ENCODE data around the gene AKAP13.
"Not testable (repeated sequence)": the region's sequence is repeated elsewhere in the genome, so short reads cannot be mapped to it uniquely, and the experiment has no call there.

AKAP13 gene

DNA sequence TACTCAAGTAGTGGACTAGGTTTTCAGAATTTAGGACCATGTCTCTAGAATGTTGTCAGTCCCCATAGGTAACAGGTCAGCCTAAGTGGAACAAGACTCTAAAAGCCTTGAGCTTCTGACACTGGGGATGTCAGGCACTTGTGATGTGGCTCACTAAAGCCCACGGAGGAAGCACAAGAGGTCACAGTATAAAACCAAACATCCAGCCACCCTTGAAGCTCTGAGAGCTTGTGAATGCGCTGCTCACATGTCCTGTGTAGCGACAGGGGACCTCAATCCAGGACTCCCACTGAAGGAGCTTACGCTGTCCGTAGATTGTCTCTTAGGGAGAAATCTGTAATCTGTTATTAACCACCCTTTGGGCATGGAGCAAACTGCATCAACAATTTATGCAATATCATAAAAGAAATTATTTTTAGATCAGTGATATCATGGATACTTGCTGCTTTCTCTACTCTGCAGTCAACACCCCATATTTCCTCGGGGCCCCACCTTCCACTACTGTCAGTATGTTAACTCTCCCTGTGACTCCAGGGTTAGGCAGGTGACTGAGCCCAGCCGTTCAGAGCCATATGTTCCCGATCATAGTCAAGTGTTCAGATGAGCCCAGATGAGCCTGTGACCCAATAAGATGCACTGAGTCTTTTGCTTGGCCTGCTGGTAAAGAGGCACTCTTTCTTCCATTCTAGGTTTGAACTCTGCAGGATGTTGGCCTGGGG is 32.2 kb upstream of the AKAP13 start:
- DNase-seq: not testable (repeated sequence)

DNA sequence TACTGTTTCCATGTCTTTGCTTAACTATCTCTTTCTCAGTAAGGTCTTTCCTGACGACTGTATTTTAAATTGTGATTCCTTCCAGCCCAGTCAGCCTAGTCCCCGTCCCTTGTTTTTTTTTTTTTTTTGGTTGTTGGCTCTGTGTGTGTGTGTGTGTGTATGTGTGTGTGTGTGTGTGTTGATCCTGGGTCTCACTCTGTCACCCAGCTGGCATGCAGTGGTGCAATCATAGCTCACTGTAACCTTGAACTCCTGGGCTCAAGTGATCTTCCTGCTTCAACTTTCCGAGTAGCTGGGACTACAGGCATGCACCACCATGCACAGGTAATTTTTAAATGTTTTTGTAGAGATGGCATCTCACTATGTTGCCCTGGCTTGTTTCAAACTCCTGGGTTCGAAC is 31.3 kb upstream of the AKAP13 start:
- DNase-seq: not testable (repeated sequence)

DNA sequence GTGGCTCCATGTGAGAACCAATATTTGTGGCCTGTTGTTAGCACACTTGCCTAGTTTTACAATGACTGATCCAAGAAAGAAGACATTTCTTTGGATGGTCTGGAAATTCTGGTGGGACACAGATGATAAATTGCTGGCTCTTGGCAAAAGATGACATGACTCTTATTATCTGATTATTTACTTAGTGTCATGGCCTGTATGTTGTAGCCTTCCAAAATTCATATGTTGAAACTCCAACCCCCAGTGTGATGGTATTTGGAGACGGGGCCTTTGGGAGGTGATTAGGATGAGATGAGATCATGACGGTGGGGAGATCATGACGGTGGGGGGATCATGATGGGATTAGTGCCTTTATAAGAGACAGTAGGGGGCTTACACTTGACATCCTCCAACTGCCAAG is 30.0 kb upstream of the AKAP13 start:
- no peak for DNase-seq

DNA sequence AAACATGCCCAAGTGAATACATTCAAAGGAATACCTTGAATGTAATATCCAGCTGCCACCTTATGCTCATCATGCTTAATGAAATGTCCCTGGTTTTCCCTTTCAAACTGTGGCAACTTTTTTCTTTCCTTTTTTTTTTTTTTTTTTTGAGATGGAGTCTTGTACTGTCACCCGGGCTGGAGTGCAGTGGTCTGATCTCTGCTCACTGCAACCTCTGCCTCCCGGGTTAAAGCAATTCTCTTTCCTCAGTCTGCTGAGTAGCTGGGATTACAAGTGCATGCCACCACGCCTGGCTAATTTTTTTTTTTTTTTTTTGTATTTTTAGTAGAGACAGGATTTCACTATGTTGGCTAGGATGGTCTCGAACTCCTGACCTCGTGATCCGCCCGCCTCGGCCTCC is 28.9 kb upstream of the AKAP13 start:
- DNase-seq: not testable (repeated sequence)

DNA sequence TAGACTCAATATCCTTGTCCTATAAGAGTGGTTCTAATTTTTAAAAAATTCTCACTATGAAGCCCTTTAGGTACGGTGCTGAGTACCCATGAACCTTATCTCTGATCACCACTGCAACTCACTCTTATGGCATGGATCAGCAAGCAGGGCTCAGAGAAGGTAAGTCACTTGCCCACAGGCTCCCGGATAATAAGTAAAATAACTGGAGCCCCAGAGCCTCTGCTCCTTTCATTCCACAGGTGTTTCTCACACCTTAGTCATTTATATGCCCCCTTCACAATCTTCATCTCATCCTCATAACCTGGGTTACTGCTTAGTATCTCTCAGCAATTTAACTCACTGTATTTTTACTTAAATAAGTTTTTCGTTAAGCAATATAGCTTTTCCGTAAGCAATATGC is 28.4 kb upstream of the AKAP13 start:
- DNase-seq: no peak

DNA sequence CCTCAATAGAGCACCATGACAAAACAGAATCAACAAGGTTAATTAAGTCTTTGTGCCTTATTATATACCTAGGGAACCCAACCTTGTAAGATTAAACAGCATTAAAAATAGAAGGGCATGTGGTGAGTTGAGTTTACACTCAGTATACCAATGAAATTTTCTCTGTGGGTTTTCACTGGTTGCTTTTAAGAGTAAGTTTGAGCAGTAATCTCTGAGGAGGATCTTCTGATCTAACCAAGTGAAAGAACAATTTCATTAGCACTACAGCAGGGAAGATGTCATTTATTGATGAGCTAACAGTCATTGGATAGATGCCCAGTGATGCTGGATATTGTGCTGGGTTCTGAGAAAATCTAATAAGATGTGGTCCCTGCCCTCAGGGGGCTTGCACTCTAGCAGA is 26.9 kb upstream of the AKAP13 start:
- DNase-seq: no peak

DNA sequence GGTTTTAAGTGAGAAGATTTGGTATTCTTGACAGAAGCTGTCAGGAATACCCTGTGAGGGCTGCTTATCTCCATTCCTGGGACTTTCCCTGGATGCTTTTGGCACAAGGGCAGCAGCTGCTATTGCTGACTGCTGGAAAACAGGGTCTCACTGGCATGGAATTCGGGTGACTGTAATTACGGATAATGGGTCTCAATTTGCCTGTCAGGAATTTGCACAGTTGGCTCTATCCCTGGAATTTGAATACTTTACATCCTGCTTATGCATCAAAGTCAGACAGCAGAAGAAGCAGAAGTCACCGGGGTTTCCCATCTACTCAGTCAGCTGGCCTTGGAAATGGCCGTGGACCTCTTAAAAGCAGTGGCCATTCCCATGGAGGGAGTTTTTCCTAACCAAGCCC is 25.9 kb upstream of the AKAP13 start:
- DNase-seq: no peak

DNA sequence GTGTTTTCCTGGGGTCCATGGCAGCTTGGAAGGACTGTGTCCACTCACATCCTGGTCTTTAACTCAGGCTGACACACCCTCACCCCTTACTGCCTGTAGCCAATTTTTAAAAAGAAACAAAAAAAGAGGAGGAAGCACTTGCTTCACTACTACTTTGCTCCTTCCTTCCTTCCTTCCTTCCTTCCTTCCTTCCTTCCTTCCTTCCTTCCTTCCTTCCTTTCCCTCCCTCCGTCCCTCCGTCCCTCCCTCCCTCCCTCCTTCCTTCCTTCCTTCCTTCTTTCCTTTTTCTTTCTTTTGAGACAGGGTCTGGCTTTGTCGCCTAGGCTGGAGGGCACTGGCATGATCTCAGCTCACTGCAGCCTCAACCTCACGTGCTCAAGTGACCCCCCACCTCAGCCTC is 25.5 kb upstream of the AKAP13 start:
- DNase-seq: no peak

DNA sequence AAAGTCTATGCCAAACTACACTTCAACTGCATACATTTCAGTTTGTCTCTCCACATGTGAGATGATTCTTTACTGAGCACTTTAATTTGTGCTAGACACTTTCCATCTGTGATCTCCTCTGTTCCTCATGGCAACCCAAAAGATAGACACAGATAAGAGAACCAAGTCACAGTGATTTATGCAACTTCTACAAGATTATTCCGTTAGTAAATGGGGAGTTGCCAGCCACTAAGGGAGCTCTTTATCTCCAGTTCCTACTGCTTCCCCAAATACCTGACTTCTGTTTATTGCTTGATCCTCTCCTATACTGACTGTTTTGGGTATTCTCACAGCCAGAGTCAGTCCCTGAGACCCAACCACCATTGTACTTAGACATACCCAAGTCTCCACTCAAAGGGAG is 24.1 kb upstream of the AKAP13 start:
- DNase-seq: no peak

DNA sequence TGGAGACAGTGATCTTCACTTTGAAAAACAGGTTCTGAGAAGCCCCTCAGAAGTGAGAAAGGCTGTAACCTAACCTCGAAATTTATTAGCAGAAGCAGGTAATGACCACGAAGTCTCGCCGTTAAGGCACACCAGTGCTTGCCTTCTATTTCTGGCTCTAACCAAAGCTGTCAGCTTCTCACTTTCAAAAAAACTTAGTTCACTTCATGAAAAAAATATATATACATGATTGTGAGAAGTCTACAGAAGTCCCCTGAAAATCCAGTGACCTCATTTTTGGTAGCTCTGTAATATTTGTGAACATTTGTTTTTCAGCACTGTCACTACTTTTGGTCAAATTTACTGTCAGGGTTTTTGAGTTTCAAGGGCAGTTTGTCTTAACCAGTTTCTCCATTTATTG is 19.1 kb upstream of the AKAP13 start:
- no peak for DNase-seq

DNA sequence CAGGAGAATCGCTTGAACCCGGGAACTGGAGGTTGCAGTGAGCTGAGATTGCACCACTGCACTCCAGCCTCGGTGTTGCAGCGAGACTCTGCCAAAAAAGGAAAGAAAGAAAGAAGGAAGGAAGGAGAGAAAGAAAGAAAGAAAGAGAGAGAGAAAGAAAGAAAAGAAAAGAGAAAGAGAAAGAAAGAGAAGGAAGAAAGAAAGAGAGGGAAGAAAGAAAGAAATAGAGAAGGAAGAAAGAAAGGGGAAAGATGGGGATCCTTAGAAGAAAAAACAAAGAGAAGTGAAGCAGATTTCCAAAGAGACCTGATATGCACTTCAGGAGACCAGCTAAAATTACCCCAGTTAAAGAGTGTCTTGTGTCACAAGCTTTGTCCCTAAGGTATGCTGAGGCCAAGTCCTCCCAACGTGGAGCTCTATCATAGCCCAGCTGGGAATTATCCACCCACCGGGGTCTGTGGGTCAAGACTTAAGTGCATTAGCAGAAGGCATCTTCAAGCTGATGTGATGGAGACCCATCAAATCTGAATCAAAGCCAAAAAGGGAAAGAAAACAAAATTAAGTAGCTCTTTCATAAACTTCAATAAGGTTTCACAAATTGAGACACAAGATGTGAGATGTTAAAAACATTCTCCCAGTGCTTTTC is 17.8 kb upstream of the AKAP13 start:
- no peak for DNase-seq

DNA sequence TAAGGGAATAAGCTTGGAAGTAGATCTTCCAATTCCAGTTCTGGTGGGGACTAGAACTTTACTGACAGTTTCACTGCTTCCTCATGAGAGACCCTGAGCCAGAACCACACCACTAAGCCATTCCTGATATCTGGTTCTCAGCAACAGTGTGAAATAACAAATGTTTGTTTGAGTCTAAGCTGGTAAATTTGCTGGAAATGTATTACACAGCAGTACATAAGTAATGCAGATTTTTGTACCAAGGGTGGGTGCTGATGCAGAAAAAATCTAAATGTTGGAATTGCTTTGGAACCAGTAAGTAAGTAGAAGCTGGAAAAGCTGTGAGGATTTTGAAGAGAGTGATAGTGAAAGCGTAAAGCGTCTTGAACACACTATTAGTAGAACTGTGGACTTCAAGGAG is 14.4 kb upstream of the AKAP13 start:
- DNase-seq: no peak

DNA sequence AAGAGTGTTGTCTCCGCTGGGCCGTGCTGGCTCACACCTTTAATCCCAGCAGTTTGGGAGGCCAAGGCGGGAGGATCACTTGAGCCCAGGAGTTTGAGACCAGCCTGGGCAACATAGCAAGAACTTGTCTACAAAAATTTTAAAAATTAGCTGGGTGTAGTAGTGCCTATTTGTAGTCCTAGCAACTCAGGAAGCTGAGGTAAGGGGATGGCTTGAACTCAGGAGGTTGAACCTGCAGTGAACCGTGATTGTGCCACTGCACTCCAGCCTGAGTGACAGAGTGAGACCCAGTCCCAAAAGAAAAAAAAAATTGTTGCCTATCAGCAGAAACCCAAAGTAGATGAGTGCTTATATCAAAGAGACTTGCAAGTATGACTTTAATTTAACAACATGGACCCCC is 12.7 kb upstream of the AKAP13 start:
- DNase-seq: no peak

DNA sequence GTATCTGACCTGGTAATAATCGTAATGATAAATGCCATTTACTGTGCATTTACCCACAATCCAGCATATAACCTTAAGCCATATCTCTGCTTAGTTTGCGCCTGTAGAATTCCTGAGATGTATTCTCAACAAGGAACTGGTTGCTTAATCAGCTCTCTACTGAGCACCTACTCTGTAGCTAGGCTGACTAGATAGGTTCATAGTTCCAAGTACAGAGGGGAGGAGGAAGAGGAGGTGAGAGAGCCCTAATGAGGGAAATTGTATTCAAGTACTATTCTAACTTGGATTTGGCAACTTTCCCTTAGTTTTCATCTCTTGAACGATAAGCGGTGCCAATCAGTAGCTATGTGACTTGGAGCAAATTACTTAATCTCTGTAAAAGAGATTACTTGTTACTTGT is 5.6 kb upstream of the AKAP13 start:
- no peak for DNase-seq

DNA sequence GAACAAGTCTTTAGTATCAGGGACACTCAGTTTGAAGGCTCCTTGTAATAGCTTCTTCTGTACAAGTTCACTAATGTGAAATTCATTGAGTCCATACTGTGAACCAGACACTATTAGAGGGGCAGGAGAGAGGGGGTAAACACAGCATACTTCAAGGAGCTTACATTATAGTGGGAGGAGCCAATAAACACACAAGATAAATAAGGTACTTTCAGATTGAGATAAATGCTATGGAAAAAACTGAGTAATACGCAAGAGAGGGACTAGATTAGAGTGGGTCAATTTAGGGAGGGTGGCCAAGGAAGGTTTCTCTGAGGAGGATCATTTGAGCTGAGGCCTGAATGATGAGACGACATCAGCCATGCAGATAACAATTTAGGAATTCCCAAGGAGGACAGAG is 3.1 kb upstream of the AKAP13 start:
- no peak for DNase-seq

DNA sequence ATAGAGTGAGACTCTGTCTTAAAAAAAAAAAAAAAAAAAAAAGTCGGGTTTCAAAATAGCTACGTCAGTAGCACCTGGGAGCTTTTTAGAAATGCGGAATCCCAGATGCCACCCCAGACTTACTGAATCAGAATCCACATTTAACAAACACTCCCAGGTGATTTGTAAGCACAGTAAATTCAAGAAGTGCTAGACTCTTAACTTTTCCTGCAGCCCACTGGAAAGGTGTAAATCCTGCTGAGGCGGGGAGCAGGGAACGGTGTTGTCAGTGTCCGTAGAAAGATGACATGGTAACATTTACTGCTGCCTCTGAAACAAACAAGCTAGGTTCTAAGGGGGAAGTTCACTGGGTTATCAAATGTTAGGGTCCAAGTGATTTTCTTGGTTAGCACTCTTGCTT is 2.4 kb upstream of the AKAP13 start:
- no peak for DNase-seq

DNA sequence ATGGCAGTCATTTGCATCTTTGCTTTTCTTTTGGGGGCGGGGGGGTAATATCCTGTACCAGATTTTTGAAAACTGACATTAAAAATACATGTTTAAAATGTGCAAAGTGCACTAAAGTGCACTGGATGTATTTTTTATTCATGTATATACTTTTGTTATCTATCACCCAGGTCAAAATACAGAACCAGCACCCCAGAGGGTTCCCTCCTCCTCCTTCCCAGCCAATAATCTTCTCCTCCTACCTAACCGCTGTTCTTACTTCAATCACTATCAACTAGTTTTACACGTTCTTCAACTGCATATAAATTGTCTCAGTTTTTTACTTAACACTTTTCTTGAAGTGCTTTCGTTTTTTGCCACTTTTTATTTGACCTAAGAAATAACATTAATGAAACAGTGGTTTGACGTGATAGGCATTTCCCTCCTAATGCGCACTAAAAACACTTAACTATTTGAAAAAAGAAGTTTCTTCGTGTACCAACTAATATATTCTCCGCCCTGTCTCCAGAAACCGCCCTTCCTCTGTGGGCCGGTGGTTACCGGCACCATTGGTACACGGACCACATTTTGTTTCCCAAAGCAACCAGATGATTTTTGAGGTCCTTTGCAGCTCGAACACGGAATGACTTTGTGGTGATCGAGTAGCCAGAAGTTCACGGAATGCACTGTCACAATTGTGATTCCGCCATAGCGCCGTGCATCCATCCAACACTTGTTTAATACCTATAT is 836 bp upstream of the AKAP13 start:
- DNase-seq: peak; percentile 43 to 73

DNA sequence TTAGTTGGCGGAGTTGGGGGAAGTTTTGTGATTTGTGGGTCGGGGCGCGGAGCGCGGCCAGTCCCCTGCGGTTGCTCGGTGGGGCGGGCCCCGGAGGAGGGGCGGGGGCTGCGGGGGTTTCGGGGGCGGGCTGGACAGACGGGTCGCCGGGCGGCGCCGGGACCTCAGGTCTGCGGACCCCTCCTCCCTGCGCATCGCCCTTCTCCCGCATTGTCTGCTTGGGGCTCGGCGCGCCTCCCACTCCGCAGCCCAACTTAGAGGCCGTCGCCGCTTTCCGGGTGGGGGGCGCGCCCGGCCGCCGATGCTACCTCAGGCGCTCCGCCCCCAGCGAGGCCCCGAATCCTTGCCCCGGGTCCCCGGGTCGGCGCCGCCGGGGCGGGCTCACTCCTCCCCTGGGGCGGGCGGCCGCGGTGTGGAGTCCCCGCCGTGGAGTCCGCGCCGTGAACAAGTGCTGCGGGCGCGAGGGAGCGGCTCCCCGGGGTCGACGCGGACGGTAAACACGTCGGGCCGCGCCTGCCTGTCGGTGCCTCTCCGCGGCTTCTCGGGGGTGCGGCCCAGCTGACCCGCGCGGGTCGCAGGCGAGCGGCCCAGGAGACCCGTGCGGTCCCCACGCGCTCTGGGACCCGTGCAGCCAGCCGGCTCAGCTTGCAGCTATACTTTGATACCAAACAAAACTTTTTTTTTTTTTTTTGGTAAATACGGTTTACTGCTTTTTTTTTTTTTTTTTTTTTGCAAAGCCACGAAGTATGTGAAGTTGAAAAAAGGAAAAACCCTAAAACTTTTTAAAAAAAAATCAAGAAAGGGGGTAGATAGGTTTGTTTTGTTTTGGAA is 624 bp downstream of the AKAP13 start:
- DNase-seq: peak; percentile 44 to 67

DNA sequence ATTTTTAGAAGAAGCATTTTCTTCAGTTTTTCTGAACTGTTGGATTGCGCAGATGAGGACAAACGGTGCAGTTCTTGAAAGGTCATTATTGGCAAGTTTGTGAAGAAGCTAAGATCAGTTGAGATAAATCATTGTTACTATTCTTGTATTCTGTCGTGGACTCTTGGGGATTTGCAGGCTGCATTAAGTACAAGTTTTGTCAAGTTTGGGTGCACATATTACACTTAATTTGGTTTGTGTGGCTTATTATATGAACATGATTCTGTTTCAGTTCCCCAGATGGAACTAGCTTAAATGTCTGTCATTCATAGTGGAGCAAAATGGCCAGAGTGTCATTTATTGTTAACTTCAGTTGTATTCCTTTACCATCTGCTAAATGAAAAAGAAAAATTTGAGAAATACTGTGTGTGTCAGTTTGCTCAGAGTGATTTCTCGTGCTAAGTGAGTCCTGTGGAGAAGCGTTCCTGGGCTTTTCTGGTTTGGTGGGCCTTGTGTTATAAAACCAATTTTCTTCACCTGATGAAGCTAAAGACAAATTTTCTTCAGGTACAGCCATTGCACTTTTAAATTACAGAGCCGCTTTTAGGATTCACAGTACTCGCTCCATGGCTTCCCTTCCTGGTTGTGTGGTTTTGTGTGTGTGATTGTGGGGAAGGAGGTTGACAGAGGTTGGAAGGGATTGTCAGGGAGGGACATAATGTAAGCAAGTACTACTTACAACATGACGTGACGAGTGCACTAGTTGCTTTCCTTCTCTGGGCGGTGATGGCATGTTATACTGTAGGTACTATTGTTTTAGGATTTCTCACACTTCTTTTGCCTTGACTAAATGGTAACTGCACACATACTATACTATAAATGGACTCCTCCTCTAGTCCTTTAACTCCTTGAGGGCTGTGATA is 1.7 kb downstream of the AKAP13 start:
- DNase-seq: no peak

DNA sequence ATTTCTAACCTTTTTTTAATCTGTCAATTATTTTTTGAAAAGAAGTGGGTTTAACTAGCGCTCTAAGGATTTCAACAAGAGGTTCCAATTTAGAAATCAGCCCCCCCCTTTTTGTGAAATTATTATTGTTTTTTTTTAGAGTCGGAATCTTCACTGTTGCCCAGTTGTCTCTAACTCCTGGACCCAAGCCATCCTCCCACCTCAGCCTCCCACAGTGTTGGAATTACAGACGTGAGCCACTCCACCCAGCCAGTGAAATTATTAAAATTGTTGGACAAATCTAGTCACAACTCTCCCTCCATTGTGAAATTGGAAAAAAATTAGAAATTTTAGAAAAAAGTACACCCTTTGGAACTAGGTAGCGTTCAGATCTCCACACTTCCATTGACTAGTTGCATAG is 2.5 kb downstream of the AKAP13 start:
- DNase-seq: no peak

DNA sequence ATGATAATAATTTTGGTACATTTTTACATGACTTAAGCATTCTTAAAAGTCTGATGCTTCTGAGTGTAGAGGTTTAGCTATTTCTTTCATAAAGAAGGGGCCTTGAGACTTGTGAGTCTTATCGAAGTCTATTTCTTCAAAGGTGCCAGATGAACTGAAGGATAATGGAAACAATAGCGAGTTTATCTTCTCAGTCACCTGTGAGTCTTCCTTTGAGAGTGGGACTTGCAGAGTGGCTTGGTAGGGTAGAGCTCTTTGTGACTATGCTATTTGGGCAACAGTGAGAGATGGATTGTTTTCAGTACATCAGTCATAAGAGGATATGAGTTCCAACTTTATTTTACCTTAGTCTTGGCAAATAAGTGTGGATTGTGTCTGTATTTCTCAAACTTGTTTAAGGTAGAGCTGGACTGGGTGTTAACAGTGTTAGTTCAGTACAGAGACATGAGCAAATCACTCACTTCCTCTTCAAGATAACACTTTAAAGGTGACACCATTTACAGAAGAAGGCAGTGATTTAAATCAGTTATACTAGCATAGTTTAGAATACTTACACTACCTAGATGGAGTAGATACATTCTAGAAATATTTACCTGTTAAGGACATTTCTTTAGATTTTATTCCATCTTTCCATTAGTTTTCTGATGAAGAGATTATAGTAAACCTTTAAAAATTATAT is 3.2 kb downstream of the AKAP13 start:
- DNase-seq: peak in 1 of 2 donors; percentile 25

DNA sequence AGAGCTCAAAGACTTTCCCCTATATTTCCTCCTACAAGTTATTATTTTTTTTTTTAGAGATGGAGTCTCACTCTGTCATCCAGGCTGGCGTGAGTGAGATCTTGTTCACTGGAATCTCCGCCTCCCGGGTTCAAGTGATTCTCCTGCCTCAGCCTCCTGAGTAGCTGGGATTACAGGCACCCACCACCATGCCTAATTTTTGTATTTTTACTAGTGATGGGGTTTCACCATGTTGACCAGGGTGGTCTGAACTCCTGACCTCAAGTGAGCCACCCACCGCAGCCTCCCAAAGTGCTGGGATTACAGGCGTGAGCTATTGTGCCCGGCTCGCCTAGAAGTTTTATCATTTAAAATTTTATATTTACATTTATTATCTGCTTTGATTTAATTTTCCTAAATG is 5.9 kb downstream of the AKAP13 start:
- DNase-seq: no peak

Measured in CD4-positive, alpha-beta T cell treated with Interleukin-4 for 1 hour (primary cell).